ENCODE results near the gene DNAJB12.
"Not testable (repeated sequence)": the region's sequence is repeated elsewhere in the genome, so short reads cannot be mapped to it uniquely, and the experiment has no call there.

GRCh38 chr10:72346117-72346516, 8.6 kb downstream of the DNAJB12 start:
- not testable (repeated sequence) for TF ChIP-seq CTCF, POLR2A (IDR thresholded peaks at IDR 0.05)

Data from testis (tissue), 2 donors.